ENCODE results near the gene EBF4.
"Not testable (repeated sequence)": the region's sequence is repeated elsewhere in the genome, so short reads cannot be mapped to it uniquely, and the experiment has no call there.

Gene EBF4

GRCh38 chr20:2672446-2672845 lies 20.1 kb upstream of the EBF4 start:
- DNase-seq: no peak

- DNase-seq: no peak
Observed at GRCh38 chr20:2673453-2673852, 19.1 kb upstream of the EBF4 start.

- no peak for DNase-seq
Observed at GRCh38 chr20:2680046-2680445, 12.5 kb upstream of the EBF4 start.

GRCh38 chr20:2682040-2682439 lies 10.5 kb upstream of the EBF4 start:
- not testable (repeated sequence) for DNase-seq

GRCh38 chr20:2684817-2685216 lies 7.8 kb upstream of the EBF4 start:
- peak; percentile 73 to 74 for DNase-seq

- DNase-seq: no peak
Observed at GRCh38 chr20:2687514-2687913, 5.1 kb upstream of the EBF4 start.

- DNase-seq: peak; percentile 77 to 85
Observed at GRCh38 chr20:2688041-2688591, 4.5 kb upstream of the EBF4 start.

GRCh38 chr20:2690213-2690612 lies 2.4 kb upstream of the EBF4 start:
- no peak for DNase-seq

GRCh38 chr20:2690718-2691117 lies 1.9 kb upstream of the EBF4 start:
- DNase-seq: no peak

GRCh38 chr20:2691127-2691526 lies 1.5 kb upstream of the EBF4 start:
- no peak for DNase-seq

- no peak for DNase-seq
Observed at GRCh38 chr20:2691663-2692035, 931 bp upstream of the EBF4 start.

- no peak for DNase-seq
Observed at GRCh38 chr20:2692886-2693285, 306 bp downstream of the EBF4 start.

- no peak for DNase-seq
Observed at GRCh38 chr20:2693286-2694007, 867 bp downstream of the EBF4 start.

- no peak for DNase-seq
Observed at GRCh38 chr20:2694008-2694471, 1.5 kb downstream of the EBF4 start.

- no peak for DNase-seq
Observed at GRCh38 chr20:2694519-2694918, 1.9 kb downstream of the EBF4 start.

- DNase-seq: no peak
Observed at GRCh38 chr20:2695206-2695983, 2.8 kb downstream of the EBF4 start.

GRCh38 chr20:2695984-2696525 lies 3.5 kb downstream of the EBF4 start:
- not testable (repeated sequence) for DNase-seq

GRCh38 chr20:2696646-2697045 lies 4.1 kb downstream of the EBF4 start:
- DNase-seq: no peak

GRCh38 chr20:2697768-2698167 lies 5.2 kb downstream of the EBF4 start:
- no peak for DNase-seq

GRCh38 chr20:2698186-2698817 lies 5.7 kb downstream of the EBF4 start:
- DNase-seq: no peak

- no peak for DNase-seq
Observed at GRCh38 chr20:2698912-2699311, 6.3 kb downstream of the EBF4 start.

- no peak for DNase-seq
Observed at GRCh38 chr20:2699775-2700413, 7.3 kb downstream of the EBF4 start.

Data from inflammatory macrophage (primary cell).